ENCODE measurements around the gene RALB. TPM values are rescaled to one million over a fixed set of nuclear protein-coding genes. Genes with fewer than 3 reads are reported as not detected.

The RALB gene
- total RNA-seq, 1 experiment from 2014 or later, result 43.7 TPM

- DNase-seq (ENCODE audit: low spot score), result no peak
These were observed 10.2 kb downstream of the RALB start for GRCh38 chr2:120262761-120263428.

GRCh38 chr2:120265006-120265405 lies 12.4 kb downstream of the RALB start:
- no peak for DNase-seq (ENCODE audit: low spot score)

- no peak for DNase-seq (ENCODE audit: low spot score)
These were observed 14.7 kb downstream of the RALB start for GRCh38 chr2:120267348-120267747.

- no peak for DNase-seq (ENCODE audit: low spot score)
These were observed 16.6 kb downstream of the RALB start for GRCh38 chr2:120269076-120269744.

- DNase-seq (ENCODE audit: low spot score), result no peak
These were observed 17.2 kb downstream of the RALB start for GRCh38 chr2:120269816-120270215.

- no peak for DNase-seq (ENCODE audit: low spot score)
These were observed 19.2 kb downstream of the RALB start for GRCh38 chr2:120271711-120272379.

- DNase-seq (ENCODE audit: low spot score), result no peak
These were observed 20.3 kb downstream of the RALB start for GRCh38 chr2:120272763-120273481.

- DNase-seq (ENCODE audit: low spot score), result no peak
These were observed 23.2 kb downstream of the RALB start for GRCh38 chr2:120275617-120276400.

GRCh38 chr2:120277505-120278205 lies 25.0 kb downstream of the RALB start:
- DNase-seq (ENCODE audit: low spot score), result no peak

- no peak for DNase-seq (ENCODE audit: low spot score)
These were observed 26.2 kb downstream of the RALB start for GRCh38 chr2:120278901-120279300.

- no peak for DNase-seq (ENCODE audit: low spot score)
These were observed 27.1 kb downstream of the RALB start for GRCh38 chr2:120279708-120280107.

GRCh38 chr2:120283649-120284048 lies 31.0 kb downstream of the RALB start:
- no peak for DNase-seq (ENCODE audit: low spot score)

- no peak for DNase-seq (ENCODE audit: low spot score)
These were observed 32.4 kb downstream of the RALB start for GRCh38 chr2:120285056-120285455.

GRCh38 chr2:120287183-120288015 lies 34.7 kb downstream of the RALB start:
- peak; percentile 54 for DNase-seq (ENCODE audit: low spot score)

GRCh38 chr2:120288016-120288373 lies 35.3 kb downstream of the RALB start:
- DNase-seq (ENCODE audit: low spot score), result no peak

GRCh38 chr2:120289221-120289906 lies 36.7 kb downstream of the RALB start:
- no peak for DNase-seq (ENCODE audit: low spot score)

GRCh38 chr2:120290737-120291136 lies 38.1 kb downstream of the RALB start:
- DNase-seq (ENCODE audit: low spot score), result no peak

GRCh38 chr2:120291401-120292311 lies 39.0 kb downstream of the RALB start:
- DNase-seq (ENCODE audit: low spot score), result peak; percentile 66

All from HT-29 (cell line).